ENCODE results near the gene CNOT3.
"Not testable (repeated sequence)": the region's sequence is repeated elsewhere in the genome, so short reads cannot be mapped to it uniquely, and the experiment has no call there.

CNOT3 gene

DNA sequence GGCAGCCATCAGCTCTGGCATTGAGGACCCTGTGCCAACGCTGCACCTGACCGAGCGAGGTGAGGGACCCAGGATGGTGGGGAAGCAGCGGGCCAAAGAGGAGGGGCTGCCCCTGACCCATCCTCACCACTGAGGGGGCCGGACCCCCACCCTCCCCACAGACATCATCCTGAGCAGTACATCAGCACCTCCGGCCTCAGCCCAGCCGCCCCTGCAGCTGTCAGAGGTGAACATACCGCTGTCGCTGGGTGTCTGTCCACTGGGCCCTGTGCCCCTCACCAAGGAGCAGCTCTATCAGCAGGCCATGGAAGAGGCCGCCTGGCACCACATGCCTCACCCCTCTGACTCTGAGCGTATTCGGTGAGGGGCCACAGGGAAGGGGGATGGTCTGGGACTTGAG, 14.7 kb downstream of the CNOT3 start:
- DNase-seq, result no peak

DNA sequence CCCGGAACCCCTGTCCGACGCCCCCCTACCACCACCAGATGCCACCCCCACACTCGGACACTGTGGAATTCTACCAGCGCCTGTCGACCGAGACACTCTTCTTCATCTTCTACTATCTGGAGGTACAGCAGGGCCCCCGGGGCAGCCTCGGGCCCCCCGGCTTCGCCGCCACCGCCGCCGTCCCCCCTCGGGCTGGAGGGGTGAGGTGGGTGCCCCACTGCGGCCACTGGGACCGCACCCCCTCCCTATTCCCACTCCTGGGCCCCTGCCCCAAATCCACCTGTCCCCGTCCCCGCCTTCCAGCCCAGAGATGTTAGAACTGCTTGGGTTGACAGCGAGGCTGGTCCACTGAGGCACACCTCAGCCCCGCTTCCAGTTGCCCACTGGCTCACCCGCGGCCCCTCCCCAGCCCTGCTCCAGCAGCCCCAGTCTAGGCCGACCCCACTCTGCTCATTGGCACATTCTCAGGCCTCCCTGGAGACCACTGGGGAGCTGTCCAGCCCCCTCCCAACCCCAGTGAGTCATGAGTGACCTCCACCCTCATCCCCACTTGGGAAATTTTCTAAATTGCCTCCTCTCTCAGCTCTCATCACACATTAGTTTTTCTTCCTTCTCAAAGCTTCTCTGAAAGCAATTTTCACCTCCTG, 15.4 kb downstream of the CNOT3 start:
- no peak for DNase-seq

DNA sequence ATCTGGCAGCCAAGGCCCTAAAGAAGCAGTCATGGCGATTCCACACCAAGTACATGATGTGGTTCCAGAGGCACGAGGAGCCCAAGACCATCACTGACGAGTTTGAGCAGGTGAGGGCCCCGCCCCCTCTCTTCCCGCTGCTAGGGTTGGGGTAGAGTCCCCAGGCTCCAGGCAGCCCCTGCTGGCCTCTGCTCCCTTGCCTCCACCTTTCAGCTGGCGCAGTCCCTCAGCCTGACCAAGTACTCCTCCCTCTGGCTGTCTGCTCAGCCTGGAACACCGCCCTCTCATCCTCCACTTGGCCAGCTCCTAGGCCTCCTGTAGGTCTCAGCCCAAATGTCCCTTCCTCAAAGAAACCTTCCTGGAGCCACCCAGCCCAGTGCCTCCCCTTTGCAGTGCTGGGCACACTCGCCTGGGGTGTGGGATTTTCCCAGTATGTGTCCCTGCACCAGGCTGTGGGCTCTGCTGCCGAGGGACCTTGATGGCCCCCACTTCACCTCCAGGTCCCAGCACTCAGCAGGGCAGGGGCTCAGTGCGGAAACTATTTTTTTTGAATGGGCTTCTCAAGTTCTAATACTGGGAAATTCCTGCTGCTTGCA, 16.3 kb downstream of the CNOT3 start:
- DNase-seq, result no peak

DNA sequence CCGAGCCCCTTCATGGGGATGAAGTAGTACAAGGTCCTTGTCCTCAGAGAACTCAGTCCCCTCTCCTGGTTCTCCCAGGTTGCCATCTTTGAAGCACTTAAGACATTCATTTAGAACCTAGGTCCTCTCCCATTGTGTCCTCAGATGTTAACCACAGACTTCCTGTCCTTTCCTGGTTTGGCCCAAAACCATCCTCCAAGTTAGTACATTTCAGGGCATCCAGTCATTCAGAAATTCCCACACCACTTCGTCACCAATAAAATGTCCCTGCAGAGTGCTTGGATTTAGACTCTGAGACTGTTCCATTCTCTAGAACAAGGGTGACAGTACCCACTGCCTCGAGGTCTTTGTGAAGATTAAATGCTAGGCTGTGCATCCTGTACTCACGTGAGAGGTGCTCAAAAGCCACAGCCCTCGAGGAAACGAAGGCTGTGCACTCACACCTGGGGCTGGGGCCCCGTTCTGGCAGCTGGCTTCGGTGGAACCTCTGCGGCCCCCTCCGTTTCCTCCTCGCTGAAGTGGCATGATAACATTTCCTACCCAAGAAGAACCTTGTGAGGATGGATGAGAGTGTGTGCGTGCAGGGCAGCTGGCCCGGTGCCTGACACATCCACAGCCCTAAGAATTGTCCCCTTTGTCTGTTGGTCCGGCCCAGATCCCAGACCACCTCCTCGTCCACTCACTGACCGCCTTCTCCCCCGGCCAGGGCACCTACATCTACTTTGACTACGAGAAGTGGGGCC, 17.2 kb downstream of the CNOT3 start:
- no peak for DNase-seq

DNA sequence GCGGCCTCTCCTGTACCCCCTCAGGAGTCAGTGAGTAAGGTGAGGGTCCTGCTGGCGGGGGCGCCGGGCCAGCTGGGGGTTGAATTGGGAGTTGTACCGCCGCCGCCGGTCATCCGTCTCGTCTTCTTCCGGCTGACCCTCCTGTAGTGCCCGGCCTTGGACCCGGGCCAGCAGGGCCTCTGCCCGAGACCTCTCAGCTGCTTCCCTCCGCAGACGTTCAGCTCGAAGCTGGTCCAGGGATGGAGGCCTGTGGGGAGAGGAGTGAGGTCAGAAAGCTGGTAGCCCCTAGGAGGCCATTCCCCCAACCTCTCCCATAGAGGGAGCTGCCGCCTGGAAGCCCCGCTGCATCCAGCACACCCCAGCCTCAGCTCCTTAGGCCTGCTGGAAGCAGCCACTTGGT, 18.1 kb downstream of the CNOT3 start:
- DNase-seq, result no peak

DNA sequence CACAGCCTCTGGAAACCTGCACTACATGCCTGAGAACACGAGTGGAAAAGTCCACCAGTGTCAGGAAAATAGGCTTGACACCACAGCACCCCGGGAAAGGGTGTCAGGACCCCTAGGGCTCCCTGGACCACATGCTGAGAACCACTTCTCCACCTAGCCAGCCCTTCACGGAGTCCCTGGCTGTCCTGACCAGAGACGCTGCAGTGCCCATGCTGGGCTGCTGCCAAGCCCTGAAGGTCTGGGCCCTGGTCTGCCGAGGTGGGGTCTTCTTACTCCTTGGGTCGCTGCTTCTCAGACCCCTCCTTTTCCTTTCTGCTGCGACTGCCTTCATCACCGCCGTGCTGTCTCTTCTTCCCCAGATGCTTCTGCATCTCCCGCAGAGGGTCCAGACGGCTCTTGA, 18.9 kb downstream of the CNOT3 start:
- DNase-seq, result no peak

DNA sequence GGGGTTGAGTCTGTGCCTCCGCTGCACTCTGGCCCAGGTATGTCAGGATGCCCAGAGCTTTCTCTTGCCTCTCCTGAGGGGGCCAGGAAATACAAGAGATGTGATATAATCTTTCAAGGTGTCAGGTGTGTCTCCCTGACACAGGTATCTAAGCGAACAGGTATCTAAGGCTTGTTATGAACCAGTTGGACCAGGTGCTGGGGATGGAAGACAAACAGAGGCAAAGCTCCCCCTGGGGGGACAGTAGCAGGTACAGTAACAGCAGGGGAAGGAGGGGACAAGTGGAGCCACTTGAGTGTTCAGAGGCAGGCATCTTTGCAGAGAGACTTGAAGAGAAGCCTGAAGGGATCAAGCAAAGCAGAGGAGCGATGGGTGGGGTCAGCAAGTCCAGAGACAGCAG, 19.4 kb downstream of the CNOT3 start:
- no peak for DNase-seq

DNA sequence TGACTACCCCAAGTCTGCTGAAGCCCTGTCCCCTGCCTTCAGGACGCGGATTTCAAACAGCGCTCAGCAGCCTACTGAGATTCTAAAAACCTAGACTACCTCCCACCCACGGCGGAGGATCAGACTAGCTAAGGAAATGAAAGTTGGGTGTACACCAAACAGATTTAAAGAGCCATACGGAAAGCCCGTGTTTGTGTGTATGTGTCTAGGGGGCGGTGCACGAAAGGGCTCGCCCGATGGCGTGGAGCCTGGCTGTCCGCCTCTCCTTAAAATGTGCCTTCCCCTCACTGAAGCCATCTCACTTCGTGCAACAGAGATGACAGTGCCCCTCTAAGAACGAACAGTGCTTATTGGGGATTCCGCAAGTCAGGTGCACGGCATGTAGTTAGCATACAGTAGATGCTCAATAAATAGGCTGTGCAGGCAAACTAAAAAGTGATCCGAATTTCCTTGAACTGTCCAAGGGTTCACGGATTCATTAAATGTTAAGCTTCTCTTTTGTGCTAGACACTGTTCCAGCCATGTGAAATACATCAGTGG, 21.3 kb downstream of the CNOT3 start:
- DNase-seq, result no peak

DNA sequence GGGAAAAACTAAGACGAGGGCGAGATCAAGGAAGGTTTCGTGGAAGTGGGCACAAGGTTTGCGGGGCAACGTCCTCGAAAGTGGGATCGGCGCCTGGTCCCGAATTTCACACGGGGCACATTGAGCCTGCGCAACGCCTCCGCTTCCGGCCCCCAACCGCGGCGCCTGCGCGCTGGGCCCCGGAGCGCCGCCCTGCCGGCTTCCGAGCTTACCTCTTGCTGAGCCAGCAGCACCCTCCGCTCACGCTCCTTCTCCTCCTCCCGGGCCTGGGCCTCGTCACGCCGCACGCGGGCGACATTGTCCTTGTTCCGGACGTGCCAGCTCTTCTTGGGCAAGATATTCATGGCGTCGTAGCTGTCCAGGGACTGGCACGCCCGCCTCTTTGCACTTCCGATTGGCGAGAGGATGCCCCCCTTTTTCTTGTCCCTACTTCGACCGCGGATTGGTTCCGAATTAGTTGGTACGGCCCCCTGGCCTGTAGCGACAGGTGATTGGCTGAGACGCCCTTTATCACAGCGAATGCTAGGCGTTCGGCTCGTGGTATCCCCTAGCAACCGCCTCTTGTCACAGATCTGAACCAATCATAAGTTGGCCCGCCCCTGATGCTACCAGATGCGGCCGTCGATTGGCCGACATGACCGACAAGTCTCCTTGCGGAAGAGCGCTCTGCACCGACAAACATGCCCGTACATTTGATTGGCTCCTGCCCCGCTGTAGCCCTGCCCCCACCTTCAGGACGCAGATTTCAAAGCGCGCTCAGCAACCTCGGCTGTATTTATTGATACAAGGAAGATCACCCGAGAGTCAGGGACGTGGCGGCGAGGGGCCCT, 22.0 kb downstream of the CNOT3 start, which contains the start of gene LENG1:
Gene LENG1, minus strand, starts transcription at position 370 of the 830 bp plus-strand sequence. Its CDS starts 26 bp downstream, at position 344.
- DNase-seq, result peak; percentile 99

DNA sequence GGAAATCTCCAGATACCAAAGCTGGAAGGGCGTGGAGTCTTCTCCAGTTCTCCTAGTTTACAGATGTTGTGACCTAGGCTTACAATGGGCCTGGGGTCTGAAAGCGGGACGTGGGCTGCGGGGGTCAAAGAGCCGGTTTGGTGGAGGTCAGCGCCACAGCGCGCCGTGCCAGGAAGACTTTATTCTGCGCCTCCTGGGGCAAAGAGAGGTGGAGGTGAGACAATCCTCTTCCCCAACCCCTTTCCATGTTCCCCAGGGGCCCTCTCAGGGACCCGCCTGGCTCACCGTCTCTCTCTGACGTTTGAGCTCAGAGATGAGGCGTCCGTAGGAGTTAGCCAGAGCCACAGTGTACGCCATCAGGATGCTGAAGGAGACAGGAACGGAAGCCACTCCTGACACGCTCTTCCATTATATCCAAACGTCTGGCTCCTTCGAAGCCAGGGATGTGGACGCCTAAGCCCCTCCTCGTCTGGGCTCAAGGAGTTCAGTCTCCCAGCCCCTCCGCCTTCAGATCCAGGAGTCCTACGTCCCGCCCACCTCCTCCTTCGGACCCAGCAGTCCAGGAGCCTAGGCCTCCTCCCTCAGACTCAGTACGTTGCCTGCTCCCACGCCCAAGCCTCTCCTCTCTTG, 22.7 kb downstream of the CNOT3 start:
- DNase-seq, result no peak

DNA sequence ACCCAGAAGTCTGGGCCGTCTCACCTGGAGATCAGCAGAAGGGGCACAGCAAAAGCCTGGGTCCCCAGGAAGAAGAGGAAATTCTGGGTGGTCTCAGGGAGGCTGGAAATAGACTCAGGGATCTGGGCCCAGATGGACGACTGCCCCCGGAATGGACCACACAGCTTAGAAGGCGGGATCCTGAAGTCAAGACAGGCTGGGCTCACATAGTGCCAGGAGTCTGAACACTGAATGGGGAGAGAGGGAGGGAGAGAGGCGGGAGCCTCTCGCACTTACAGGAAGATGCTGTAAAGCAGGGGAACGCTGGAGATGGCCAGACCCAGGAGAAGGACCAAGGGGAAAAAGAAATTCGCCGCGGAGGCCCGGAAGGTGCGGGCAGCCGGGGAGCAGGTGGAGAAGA, 23.3 kb downstream of the CNOT3 start:
- DNase-seq, result no peak

DNA sequence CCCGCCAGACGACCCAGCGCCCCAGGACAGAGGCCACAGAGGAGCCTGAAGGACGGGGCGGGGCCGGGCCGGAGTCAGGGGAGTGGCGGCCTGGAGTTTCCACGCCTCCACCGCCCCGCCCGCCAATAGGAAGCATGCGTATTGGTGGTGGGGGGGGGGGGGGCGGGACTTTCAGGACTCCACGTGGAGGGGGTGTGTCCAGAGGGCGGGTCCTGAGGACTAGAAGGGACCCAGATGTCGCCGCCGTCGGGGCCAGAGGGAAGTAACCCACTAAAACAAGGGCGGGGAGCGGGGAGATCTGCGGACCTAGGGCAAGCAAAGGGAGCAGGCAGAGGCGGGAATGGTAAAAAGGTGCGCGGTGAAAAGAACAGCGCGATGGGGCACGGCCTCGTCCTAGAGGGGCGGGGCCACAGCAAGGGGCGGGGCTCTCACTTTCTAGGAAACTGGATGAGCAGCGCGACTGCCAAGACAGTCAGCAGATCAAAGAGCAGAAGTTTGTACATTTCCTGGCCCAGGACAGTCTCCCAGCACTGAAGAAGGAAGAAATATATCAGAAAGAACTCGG, 24.8 kb downstream of the CNOT3 start:
- no peak for DNase-seq

DNA sequence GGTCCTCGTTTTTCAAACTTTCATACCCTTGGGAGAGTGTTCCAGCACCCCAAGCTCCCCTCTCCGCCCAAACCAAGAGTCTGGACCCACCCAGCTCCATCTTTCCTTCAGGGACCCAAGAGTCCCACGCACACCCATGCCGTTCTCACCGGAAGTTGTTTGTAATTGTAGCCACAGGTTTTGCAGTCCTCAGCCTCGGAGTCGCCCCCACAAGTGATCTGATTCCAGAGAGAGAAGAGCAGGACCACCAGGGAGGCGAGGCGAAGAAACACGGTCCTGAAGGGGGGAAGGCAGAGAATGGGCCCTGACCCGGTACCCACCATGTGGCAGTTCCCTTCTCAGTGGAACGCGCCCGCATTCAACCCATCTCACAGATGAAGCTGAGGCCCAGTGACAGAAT, 25.3 kb downstream of the CNOT3 start:
- DNase-seq, result no peak

DNA sequence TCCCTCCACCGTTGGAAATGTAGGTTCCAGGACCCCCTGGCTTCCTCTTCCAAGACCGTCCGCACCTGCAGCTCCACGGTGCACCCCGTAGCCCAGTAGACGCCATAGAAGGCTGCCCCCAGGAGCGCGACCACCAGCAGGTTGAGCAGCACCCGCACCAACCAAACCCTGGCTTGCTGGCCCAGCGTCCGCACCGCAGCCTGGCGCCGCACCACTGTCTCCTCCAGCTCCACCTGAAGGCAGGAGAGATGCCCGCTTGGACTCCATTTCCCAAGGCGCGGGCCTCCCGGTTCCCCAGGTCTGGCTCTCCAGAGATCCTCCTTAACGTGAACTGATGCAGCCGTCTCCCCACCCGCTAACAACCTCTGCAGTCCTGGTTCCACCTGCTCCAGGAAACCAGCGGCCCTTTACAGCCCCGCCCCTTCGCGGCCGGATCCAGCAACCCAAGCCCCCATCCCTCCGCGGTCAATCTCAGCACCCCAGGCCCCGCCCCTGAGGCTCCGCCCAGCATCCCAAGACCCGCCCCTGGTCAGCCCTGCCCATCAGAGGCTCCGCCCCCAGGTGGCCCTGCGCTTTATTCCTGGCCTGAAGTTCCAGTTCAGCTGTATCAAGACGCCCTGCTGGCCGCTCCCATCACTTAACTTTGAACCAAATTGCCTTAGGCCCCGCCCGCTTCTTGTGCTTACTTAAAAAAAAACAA, 27.0 kb downstream of the CNOT3 start:
- DNase-seq, result no peak

DNA sequence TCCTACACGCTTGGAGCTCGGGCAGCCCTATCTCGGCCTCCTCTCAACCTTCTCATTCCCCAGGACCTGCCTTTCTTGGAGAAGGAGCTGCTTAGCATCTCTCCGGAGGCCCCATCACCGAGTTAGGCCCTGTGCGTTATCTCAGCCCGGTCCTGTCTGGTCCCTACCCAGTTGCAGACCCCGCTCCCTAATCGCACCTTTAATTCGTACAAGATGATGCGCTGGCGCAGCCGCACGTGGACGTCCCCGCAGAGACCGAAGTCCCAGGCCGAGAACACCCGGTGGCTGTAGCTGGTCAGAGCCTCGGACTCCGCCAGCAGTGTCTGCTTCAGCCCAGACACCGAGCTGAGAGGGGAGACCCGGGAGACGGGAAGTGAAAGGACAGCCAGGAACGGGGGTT, 27.7 kb downstream of the CNOT3 start:
- DNase-seq, result no peak

DNA sequence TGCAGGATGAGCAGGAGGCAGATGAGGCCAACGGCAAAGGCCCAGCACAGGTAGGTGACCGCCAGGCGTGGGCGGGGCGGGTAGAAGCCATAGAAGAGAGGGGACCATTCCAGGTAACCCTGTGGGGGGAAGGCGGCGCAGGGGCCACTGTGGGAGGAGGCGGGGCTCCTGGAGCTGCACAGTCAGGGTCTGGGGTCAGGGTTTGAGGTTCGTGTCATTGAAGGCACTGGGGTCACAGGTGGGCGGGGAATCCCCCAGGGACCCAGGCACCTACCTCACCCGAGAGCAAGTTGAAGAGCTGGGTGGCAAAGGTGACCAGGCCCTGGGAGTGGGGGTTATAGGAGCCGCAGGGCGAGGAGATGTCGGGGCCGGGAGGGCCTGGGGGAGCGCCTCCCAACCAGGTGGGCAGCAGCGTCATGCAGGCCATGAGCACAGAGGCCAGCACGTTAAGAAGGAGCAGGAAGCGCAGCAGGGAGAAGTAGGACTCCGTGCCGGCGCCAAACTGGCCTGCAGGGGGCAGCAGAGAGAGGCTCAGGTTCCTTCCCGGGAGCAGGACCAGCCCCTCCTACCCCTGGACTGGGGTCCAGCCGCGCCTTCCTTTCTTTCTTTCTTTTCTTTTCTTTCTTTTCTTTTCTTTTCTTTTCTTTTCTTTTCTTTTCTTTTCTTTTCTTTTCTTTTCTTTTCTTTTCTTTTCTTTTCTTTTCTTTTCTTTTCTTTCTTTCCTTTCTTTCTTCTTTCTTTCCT, 30.8 kb downstream of the CNOT3 start:
- peak; percentile 63 for DNase-seq

DNA sequence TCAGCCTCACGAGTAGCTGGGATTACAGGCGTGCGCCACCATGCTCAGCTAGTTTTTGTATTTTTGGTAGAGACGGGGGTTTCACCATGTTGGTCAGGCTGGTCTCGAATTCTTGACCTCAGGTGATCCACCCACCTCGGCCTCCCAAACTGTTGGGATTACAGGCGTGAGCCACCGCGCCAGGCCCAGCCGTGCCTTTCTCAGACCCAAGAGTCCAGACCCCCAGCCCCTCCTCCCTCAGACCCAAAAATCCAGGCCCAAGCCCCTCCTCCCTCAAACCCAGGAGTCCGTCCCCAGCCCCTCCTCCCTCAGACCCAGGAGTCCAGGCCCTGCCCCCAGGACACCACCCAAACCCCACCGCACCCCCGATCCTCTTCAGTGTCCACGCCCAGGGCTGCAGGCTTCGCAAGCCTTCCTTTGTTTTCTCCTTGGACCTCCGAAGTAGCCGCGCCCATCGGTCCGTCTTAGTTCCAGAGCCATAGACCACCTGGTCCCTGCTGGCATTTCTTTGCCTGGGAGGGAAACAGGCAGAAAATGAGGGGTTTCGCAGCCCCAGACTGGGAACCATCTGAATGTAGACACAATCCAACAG, 31.7 kb downstream of the CNOT3 start:
- DNase-seq, result no peak

DNA sequence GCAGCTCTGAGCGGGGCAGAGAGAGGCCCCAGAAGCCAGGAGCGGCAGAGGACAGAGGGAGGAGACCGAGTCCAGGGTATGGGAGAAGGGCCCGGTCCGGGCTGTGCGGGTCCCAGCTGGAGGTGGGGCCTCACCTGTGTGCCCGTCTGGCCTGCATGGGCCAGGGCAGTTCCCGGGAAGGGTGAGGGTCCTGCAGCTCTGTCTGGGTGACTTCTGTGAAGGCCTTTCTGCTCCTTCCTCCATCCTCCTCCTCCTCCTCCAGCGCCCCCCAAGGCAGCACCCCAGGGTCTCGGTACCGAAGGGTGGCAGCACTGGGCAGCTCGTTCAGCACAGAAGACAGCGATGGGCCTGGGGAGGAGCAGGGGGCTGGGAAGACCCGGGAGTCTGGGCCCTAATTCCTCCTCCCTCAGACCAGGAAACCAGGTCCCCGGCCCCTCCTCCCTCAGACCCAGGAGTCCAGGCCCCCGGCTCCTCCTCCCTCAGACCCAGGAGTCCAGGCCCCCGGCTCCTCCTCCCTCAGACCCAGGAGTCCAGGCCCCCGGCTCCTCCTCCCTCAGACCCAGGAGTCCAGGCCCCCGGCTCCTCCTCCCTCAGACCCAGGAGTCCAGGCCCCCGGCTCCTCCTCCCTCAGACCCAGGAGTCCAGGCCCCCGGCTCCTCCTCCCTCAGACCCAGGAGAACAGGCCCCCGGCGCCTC, 34.3 kb downstream of the CNOT3 start:
- not testable (repeated sequence) for DNase-seq

DNA sequence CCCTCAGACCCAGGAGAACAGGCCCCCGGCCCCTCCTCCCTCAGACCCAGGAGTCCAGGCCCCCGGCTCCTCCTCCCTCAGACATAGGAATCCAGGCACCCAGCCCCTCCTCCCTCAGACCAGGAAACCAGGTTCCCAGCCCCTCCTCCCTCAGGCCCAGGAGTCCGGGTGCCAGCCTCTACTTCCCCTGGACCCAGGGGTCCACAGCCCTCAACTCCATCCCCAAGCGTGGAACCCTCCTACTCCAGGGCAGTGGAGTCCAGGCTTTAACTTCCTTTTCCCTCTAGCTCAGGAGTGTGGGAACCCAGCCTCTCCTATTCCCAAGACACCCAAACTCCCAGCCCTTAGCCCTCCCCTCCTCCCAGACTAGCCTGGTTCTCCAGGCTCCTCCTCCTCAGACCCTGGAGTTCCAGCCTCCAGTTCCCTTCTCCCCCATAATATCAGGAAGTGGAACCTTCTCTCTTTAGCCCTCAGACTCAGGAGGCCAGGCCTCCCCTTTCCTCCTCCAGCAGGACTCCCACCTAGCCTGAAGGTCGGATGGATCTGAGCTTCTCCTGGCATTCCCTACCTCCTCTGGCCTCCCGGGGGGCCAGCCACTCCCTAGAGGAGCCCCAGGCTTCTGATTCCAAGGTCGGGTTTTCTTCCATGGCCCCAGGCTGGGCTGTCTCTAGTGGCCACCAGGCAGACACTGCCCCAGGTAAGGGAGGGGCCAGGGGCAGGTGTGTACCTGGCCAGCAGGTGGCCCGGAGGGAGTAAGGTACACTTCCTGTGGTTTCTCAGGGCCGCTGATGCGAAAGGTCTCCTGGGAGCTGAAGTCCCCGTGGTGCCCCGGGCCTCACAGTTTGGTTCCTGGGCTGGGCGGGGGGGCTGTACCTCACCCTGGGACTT, 35.2 kb downstream of the CNOT3 start, which contains the start of gene TMC4:
Gene TMC4, minus strand, starts transcription at position 690 of the 888 bp plus-strand sequence. Its CDS starts 43 bp downstream, at position 647.
- DNase-seq, result peak; percentile 21

All from NCI-H2171 (cell line).